HG02798 (cell line): ENCODE measurements around the gene RPL13.
"Not testable (repeated sequence)": the region's sequence is repeated elsewhere in the genome, so short reads cannot be mapped to it uniquely, and the experiment has no call there.

Source experiments
- ATAC-seq: cut with Tn5 transposase; IDR thresholded peaks from one replicate; pipeline ENCODE4 v1.9.1; 2021; ENCODE audit warnings: mild to moderate bottlenecking; ENCODE audit not compliant: unreplicated experiment, poor library complexity

The RPL13 gene

DNA sequence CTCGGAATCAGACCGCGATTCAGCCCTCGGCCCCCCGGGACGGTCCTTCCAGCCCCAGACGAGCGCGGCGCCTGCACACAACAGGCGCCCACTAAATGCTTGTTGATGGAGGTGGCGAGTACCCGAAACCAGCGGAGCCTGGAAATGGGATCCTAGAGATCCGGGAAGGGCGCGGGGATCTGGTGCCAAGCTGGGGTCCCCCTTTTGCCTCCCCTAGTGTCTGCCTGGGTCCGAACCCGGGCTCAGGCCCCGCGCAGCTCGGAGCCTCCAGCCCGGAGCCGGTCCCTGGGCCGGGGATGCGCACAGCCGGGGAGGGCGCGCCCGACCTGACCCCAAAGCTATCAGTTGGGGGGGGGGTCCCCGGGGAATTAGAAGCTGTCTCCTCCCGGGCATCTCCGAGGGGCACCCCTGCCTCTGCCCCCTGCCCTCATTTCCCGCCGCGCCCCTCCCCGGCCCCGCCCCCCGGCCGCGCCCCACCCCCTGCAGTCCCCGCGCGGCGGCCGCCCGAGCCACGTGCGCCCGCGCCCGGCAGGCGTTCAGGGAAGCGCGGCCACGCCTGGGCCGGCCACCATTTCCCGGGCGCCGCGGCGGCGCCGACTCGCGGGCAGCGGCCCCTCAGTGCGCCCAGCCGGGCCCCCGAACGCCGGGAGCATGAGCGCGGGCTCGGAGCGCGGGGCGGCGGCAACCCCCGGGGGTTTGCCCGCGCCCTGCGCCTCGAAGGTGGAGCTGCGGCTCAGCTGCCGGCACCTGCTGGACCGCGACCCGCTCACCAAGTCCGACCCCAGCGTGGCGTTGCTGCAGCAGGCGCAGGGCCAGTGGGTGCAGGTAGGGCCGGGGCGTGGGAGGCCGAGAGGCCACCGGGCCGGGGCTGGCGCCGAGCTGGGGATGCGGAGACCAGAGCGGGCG is 15.0 kb downstream of the RPL13 start, which contains the start of gene CPNE7:
Gene CPNE7, plus strand, starts transcription at position 512 of the 906 bp plus-strand sequence. Its CDS starts 140 bp downstream, at position 652.
- no peak for ATAC-seq

DNA sequence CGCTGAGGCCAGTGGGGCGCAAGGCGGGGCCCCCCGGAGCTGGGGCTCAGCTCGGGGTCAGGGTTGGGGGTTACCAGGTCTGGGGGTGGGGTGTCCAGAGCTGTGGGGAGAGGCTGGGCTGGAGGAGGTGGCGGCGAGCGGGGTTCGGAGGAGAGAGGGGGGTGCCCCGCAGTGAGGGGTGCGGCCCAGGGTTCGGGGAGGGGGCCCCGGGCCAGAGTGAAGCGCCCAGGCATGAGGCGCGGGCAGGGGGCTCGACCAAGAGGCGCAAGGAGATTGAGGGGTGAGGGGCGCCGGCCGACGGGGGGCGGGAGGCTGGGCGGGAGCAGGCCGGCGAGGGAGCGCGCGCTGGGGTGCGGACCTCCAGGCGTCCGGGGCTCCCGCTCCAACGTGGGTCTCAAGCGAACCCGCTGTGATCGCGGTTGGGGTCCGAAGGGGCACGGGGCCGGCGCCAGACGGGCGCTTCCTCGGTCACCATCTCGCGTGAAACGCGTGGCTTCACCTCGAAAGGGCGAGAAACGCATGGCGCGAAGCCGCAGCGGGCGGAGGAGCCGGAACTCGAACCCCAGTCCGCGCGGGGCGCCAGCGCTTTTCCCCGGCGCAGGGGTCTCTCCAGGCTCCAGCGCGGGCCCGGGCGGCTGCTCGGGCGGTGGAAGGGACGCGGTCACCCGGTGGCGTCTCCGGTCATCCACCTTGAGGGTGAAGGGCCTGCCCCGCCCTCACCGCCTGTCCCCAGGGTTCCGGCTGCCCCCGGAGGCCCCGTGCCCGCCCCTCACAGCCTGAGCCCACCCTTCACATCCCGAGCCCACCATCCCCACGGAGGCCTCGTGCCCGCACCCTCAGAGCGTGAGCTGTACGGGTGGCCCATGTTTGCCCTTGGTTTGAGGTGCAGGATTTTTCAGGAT is 15.9 kb downstream of the RPL13 start:
- ATAC-seq, result no peak

DNA sequence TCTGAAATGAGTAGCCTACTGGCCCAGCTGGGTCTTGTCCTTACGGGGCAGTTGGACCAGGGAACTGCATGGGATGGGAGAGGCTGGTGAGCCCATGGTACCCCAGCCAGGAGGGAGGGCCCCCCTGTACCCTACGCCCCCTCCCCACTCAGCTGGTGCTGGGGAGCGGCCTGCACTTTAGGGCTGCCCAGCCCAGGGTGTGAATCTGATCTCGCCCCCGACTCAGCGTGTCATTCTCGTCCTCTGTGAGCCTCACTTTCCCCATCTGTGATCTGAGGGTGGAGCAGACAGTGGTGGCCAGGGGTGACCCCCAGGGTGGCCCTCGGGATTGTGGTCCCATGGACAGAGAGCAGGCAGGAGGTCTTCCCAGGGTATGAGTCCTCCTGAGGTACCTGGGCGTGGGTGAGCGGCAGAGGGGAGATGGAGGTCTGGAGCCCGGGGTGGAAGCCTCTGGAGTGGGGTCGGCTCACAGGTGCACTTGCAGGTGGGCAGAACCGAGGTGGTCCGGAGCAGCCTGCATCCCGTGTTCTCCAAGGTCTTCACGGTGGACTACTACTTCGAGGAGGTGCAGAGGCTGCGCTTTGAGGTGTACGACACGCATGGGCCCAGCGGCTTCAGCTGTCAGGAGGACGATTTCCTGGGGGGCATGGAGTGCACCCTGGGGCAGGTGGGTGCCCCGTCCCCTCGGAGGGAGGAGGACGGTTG is 16.7 kb downstream of the RPL13 start:
- no peak for ATAC-seq

DNA sequence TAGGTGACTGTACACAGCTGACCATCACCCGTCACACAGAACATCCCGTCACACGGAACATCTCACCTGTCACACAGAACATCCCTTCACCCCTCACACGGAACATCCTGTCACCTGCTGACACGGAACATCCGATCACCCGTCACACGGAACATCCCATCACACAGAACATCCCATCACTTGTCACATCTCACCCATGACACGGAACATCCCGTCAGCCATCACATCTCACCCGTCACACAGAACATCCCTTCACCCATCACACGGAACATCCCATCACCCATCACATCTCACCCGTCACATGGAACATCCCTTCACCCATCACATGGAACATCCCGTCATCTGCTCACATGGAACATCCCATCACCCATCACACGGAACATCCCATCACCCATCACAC is 18.9 kb downstream of the RPL13 start:
- ATAC-seq, result no peak

DNA sequence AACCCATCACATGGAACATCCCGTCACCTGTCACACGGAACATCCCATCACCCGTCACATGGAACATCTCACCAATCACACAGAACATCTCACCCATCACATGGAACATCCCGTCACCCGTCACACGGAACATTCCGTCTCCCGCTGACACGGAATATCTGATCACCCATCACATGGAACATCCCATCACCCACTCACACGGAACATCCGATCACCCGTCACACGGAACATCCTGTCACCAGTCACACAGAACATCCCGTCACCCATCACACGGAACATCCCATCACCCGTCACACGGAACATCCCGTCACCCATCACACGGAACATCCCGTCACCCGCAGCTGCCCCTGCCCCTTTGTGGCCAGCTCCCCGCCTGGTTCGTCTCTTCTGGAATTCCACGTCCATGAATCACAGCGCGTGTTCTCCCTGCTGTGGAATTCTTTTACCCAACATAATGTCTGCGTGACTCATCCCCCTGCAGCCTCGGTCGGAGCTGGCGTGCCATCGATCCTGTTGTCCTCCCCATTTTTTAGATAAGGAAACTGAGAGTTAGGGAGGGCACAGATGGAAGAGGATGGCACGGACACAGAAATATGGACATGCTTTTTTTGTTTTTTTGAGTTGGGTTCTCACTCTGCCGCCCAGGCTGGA is 20.7 kb downstream of the RPL13 start:
- ATAC-seq, result no peak

DNA sequence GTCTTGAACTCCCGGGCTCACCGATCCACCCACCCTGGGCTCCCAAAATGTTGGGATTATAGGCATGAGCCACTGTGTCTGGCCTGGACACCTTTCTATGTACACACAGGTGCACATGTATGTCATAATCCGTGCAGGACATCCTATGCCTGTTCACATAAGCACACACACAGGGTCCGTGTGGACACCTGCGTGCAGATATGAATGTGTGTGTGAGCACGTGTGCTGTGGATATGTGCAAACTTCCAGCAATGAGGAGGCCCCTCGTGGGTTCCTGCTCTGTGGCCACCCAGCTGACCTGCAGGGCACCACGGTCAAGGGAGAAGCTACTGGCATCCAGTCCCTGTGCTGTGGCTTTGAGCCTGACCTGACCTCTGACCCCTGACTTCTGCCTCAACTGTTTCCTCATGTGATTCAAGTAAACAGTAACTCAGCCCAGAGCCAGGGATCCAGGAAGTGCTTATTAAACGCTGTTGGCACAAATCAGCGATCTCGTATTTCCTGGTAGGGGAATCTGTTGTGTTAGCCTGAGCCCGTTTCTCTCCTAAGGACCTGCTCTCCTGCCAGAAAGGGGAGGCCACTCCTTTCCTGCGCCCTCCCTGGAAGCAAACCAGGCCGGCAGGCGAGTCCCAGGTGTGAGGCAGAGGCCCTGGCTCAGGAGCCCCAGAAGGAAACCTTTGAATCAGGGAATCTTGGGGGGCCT is 21.5 kb downstream of the RPL13 start:
- ATAC-seq, result no peak

DNA sequence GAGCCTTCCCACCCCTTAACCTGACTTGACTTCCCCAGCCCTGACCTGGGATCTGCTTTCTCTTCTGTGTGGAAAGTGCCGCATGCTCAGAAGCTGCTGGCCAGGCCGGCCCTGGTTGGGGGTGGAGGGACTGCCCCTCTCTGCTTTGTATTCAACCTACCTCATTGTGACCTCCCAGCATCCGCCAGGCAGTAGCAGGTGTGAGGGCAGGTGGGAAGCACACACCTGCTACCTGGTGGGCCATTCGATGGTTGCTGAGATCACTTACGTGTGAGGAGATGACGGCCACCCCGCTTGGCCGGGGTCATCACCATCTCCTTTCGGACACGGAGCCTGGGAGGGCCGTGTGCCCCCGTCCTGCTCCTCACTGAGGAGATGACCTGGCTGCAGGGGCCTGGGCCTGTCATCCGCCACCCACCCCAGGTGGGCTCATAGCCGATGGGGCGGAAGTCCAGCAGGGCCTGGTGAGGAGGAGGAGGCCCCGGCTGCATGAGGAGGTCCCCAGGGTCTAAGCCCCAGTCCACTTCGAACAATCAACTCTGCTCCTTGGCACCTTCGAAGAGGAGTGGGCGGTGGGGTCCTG is 22.2 kb downstream of the RPL13 start:
- no peak for ATAC-seq

DNA sequence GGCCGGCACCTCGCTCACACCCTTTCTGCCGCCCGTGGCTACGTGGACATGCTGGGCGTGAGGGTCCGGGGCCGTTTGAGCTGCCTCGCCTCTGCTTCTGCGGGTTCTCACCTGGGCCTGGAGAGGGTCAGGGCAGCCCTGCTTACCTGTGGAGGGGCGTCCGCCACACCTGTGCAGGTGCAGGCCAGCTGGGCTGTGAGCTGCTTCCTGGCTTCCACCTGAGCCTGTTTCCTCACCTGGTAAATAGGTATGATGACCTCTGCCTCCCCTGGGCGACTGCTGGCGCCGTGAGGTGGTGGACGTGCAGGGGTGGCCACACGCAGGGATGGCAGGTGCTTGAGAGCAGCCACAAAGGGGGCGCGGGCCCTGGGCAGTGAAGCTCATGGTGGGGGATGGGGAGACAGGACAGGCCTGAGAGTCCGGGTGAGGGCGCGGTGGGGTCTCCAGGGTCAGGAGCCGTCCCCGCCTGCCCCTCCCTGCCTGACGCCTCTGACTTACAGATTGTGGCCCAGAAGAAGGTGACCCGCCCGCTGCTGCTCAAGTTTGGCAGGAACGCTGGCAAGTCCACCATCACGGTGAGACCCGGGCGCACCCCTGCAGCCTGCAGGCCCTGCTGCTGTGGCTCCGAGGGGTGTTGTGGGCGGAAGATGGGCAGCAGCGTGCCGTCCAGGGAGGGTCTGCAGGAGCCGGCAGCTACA is 22.9 kb downstream of the RPL13 start:
- no peak for ATAC-seq

DNA sequence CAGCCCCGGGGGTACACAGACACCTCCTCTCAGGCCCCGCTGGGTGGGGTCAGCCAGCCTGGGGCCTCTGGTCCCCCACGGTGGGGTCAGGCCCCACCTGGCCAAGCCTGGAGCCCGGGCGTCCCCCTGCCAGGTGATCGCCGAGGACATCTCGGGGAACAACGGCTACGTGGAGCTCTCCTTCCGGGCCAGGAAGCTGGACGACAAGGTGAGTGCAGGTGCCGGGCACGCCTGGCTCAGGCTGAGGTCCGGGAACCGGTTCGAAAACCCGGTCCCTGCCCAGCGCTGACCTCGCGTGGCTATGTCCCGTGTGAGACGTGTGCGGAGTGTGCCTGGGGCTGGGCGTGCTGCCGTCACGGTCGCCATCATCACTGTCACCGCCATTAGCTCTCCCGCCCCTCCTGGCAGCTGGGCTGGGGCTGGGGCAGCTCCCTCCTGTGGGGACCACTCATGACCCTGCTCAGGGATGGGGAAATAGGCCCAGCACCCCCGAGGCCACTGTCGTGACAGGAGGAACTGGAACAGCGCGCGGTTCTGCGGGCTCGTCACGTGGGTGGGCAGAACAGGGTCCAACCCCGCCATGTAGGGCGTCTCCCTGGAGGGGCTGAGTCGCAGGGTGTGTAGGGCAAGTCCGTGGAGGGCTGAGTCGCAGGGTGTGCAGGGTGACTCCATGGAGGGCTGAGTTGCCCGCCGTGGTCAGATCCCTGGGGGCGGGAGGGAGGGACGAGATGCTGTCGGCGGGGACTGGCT is 23.6 kb downstream of the RPL13 start:
- ATAC-seq, result no peak

DNA sequence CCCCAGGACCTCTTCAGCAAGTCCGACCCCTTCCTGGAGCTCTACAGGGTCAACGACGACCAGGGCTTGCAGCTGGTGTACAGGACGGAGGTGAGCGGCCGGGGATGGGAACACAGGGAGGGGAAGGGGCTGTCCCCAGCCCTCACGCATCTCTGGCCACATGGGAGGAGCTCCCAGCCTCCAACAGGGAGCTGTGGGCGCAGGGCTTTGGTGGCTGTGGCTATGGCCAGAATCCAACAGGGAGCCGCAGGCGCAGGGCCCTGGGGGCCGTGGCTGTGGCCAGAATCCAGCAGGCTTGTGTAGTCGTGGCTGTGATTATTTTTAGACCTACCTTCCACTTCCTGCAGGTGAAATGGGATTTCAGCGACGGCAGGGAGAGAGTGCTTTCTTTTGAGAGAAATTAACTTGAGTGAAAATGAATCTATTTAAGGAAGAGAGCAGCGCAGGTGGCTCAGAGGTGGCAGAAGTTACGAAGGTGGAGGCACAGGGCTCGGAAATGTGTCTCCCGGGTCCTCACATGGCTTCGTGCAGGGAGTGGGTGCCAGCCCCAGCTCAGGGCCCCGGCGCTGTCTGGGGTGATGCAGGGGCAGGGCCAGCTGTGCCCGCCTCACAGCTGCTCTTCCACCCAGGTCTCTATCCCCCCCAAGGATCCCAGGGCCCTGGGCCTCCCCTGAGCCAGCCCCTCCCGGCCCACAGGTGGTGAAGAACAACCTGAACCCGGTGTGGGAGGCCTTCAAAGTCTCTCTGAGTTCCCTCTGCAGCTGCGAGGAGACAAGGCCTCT is 24.5 kb downstream of the RPL13 start:
- no peak for ATAC-seq

DNA sequence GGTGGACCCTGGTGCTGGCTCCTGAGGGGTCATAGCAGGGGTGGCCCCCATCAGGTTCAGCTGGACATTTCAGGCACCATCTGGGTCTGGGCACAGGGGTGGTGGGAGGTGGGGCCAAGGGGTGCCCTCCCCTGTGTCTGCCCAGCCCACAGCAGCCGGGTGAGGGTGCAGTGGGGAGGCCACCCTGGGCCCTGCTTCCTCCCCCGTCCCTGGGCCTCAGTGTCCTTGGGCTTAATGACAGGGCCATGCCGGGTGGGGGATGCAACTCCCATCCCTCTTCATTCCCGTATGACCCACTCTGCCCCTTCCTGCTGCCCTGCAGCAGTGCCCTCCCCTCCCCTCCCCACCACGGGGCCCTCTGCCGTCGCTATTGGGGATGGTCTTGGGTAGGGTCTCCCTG is 25.7 kb downstream of the RPL13 start:
- no peak for ATAC-seq

DNA sequence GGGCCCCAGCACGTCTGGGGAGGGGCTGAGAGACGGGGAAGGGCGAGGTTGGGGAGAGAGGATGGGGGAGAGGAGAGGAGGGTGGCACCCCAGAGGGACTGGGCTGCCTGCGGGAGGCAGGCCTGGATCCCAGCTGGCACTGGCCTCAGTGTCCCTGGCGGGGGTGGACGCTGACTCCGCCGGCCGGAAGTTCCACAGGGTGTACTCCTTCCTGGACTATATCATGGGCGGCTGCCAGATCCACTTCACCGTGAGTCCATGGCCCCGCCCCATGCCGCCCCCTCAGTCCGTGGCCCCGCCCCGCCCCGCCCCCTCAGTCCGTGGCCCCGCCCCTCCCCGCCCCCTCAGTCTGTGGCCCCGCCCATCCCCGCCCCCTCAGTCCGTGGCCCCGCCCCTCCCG is 26.4 kb downstream of the RPL13 start:
- ATAC-seq, result no peak

DNA sequence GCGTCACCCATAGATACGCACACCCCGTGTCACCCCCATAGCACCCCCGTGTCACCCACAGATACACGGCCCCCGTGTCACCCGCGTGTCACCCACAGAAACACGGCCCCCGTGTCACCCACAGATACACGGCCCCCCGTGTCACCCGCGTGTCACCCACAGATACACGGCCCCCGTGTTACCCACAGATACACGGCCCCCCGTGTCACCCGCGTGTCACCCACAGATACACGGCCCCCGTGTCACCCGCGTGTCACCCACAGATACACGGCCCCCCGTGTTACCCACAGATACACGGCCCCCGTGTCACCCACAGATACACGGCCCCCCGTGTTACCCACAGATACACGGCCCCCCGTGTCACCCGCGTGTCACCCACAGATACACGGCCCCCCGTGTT is 27.2 kb downstream of the RPL13 start:
- not testable (repeated sequence) for ATAC-seq

DNA sequence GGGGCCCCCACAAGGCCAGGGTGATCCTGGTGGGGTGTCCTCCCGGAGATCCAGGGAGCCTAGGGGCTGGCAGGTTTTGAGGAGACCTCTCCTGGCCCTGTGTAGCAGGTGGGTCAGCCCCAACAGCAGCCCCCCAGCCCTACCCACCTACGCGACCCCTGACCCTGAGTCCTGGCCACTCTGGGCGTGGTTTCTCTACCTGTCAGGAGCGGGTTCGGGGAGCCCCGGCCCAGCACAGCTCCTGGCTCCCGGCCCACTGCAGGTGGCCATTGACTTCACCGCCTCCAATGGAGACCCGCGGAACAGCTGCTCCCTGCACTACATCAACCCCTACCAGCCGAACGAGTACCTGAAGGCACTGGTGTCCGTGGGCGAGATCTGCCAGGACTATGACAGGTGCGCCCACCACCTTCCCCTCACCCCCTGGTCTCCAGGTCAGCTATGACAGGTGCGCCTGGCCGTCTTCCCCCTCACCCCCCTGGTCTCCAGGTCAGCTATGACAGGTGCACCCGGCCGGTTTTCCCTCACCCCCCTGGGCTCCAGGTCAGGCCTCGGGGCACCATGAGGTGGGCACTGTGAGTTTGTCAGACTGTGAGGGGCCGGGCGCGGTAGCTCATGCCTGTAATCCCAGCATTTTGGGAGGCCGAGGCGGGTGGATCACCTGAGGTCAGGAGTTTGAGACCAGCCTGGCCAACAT is 28.1 kb downstream of the RPL13 start:
- ATAC-seq, result no peak

DNA sequence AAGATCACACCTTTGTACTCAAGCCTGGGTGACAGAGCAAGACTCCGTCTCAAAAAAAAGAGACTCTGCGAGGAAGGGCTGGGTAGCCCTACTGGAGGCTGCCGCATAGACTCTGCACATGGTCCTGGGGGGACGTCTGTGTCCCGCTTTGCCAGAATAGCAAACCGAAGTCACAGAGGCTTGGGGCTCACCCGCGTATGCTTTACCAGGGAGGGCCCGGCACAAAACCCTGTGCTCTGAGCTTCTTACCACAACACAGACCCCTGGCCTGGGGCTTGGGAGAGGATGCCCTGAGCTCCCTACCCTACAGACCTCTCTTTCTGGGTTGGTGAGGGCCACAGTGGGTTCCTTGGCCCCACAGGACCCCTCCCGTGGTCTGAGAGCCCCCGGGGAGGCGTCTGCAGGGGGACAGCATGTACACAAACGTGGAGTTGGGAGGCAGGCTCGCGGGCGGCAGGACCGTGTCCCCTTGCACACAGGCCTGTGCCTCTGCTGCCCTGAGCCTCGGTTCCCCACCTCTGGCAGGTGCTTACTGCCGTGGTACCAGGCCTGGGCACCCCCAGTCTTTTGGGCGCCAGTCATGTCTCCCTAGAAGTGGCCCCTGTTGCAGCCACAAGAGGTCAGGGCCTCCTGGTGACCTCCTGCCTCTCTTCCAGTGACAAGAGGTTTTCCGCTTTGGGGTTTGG is 28.9 kb downstream of the RPL13 start:
- ATAC-seq, result no peak

DNA sequence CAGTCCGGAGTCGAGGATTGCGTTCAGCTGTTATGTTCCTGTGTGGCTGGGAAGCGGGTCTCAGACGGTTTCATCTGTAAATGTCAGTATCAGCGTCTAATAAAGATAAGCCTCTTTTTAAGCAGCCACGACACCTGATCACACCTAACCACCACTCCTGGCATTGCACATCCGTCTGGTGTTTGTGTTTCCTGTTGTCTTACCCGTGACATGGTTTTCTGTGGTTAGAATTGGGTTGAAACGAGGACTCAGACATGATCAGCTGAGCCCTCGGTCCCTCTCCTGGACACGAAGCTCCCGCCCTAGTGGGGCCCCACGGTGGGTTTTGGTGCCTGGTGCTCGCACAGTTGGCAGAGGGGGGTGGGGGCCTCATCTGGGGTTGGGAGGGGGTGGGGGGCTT is 33.4 kb downstream of the RPL13 start:
- ATAC-seq, result no peak
